A673 (cell line): ENCODE measurements around the gene DGKH.

Experiments used
- CTCF ChIP-seq: fragments of 300-800, 200-600 bp; sonication (generic); conservative IDR thresholded peaks from 2 replicates; pipeline ENCODE4 v1.5.1; 2017; ENCODE audit warnings: low read depth, mild to moderate bottlenecking, antibody characterized with exemption, low read length, moderate library complexity, mixed read lengths
- EZH2 ChIP-seq: fragments of 200-600 bp; sonication (generic); IDR thresholded peaks from 2 replicates; pipeline ENCODE4 v1.6.1; 2017; ENCODE audit warnings: borderline replicate concordance, low read depth, mild to moderate bottlenecking, mixed read lengths, antibody characterized with exemption, low read length; ENCODE audit not compliant: poor library complexity, severe bottlenecking

GRCh38 chr13:42164557-42165125 lies 116.2 kb downstream of the DGKH start:
- TF ChIP-seq CTCF, result no peak
- no peak for TF ChIP-seq EZH2
